DMS153 (cell line): ENCODE data around the gene ALDOC.

Source experiments
- DNase-seq: peaks from one replicate; lab custom pipeline; 2025; lab: John Stamatoyannopoulos, UW

Gene ALDOC

DNA sequence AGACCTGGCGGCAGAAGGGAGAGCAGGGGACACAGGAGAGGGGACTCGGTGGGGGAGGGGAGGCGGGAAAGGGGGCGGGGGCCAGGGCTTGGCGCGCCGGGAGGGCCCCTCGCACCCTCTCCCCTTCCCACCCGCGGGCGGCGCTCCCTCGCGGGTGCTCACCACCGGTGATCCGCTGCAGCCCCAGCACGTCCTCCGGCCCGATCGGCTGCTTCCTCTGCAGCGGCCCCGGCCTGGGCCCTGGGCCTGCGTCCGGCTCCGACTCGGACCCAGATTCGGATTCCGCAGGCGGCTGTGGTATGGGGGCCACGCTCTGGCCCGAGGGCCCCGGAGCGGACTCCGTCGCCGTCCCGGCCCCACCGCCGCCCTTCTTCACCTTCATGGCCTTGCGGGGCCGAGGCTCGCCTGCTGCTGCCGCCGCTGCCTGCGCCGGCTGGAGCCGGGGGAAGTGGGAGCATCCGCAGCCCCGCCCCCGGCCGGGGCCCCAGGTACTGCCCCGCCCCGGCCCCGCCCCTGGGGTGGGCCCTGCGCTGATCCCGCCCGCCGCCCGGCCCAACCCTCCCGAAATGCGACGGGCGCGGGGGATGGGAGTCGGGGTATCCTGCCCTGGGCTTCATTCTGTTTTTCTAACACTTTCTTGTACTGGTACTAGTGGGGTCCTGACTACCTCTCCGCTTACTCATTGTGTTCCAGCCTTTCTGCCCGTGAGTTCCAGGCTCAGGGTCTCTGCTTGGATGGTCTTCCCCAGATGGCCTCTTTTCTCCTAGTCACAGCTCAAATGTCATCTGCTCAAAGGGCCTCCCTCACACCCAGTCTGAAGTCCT, 24.3 kb downstream of the ALDOC start, which contains the start of gene UNC119:
TSS of gene UNC119 (minus strand) at position 449 of the 824 bp plus-strand sequence. CDS start at position 382, 67 bp downstream.
- peak; percentile 48 for DNase-seq

DNA sequence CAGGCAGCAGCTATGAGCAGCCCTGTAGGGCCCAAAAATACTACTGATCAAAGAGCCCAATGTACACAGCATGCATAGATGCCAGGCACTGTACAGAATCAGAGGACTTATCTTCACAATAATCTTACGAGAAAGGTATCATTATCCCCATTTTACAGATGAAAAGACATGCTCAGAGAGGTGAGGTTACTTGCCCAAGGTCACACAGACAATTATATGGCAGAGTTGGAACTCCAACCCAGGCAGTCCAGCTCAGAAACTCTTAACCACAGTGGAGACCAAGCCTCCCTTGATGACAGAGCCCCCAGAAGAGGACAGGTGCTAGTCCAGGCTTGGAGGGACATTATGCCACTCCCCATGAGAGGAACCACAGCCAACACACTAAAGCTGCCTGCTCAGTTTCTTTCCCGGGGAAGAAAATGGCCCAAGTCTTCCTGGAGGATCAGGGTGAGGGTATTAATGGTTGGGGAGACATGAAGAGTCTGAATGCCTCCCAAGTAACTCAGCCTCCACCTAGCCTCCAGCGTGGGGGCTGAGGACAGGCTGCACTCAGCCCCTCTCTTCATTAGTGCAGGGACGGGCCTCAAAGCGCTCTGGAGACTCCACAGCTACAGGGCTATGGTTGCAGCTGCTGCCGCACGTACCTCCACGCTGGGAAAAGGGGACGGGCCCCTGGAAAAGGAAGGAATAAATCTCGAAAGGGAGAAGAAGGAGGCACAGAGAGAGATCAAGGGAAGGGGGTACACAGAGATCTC, 25.1 kb downstream of the ALDOC start:
- DNase-seq: no peak

DNA sequence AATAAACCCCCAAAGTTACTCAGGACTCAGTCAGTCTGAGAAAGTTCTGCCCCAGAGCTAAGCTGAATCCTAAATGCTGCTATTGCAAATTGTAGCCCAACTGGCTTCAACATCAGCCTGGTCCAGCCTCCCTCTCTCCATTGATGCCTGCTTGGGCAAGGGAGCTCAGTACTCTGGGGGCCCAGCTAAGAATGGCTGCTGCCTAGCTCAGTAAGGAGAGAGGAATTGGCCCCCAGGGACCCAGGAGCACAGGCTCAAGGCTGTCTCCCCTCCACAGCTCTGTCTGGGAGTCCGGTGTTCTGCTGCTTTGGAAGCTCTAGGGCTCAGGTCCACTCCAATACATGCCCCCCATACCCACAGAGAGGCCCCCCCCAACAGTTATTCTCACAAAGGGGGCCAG, 25.8 kb downstream of the ALDOC start:
- no peak for DNase-seq

DNA sequence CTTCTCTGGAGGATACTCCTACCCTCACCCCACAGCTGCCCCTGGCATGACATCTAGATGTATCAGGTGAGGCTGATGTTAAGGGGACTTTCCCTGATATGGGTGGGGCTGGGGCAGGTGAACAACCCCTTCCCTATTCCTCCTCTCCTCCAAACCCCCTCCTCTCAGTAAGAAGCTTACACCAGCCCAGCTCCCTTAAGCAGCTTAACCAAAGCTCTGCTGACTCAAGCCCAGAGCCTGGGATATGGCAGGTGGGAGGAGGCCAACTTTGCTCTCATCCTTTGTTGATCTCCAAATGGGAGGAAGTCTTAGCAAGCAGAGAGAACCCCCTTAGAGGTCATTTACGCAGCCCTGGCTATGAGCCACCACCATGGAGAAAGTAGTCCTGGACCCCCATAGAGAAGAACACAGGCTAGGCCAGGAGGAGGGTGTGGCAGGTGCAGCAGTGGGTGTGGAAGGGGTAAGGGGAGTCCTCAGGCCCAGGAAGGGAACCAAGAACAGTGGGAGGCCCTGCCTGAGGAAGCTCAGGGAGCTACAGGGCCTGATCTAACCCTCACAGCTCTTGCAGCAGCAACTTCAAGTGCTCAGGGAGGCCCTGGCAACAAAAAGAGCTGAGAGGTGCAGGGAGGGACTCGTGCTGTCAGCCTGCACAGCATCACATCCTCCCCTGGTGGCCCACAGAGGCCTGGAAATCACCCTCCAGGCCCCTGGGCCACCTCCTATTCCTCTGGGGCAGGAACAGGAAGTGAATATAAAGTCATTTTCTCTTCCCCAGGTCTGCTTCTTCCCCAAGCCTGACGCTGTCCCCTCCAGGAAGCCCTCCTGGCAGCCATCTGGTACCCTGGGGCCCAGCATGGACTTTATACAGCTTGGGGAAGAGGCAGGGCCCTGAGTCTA, 27.2 kb downstream of the ALDOC start:
- DNase-seq: no peak

DNA sequence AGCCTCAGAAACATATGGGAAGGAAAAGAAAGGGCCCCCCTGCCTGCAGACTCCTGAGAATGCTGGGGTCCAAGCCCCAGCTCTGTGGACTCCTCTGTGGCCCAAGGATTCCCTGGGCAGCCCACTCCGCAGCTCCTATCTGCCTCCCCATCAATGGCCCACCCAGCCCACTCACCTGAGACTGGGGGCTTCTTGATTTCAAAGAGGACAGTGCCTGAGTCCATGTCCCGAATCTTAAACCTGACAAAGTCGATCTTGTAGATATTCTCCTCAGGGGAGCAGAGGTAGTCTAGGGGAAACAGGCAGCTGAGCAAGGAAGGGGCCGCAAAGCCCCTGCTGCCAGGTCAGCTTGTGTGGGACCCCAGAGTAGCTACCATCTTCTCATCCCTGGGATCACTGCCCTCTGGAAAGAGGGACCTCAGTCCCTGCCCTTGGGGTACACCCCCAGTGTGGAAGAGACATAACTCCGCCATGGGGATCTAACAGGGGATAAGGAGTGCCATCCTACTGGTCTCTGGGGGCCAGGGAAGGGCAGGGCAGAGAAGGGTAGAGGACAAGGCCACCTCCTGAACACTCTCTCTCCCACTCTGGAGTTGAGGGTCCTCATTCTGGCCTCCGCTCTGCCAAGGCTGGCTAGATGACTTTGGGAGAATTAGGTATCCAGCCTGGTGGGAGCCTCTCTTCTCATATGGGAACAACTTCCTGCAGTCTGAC, 28.1 kb downstream of the ALDOC start:
- DNase-seq: no peak

DNA sequence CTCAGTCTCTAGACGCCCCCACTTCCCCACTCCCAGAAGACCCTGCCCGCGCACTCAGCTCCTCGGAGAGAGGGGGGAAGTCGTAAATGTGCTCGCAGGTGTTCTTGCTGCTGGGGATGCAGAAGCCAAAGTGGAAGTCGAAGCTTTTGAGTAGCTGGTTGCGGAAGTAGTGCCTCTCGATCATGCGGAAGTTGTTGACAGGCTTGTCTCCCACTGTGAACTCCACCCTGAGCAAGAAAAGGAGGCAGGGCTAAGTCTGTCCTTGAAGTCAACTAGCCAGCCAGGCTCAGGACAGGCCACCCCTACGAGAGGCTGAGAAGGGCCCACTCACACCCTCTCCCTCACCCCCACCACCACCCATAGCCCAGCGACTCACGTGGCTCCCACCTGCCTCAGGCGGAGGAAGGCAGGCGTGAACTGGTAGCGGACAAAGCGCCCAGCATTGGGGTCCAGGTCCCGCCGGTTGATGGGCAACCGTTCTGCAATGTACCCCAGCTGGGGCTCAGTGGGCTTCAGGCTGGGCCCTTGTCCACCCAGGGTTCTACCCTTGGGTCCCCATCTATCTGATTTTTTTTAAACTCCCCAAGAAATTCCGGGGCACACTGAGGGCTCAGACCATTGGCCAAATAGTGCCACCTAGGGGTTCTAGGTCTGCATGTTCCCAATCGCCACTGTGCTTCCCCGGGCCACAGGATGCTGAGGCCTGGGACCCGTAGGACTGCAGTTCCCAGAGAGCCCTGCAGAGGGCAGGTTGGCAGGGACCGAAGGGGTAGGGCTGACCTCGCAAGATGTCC, 28.9 kb downstream of the ALDOC start:
- DNase-seq: peak; percentile 49

DNA sequence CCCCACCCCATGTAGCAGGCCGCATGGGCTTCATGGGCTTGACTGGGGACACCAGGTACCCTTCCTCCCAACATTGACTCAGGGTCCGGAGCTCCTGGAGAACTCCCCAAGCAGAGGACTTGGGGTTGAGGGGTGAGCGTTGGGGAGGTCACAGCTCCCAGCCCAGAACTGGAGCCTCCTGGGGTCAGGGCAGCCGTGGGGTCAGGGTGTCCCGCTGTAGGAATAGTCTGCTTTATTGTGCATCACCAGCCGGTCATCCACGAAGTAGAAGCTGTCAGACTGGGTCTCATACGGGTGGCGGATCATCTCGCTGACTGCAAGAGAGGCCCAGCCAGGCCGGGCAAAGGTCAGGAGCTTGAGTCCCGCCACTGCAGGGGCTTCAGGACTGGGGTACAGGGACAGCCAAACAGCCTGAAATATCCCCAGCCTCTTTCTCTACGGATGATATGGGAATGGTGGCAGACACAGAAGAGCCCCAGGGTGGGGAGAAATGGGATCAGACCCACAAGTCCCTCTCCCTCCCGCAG, 29.5 kb downstream of the ALDOC start:
- no peak for DNase-seq

DNA sequence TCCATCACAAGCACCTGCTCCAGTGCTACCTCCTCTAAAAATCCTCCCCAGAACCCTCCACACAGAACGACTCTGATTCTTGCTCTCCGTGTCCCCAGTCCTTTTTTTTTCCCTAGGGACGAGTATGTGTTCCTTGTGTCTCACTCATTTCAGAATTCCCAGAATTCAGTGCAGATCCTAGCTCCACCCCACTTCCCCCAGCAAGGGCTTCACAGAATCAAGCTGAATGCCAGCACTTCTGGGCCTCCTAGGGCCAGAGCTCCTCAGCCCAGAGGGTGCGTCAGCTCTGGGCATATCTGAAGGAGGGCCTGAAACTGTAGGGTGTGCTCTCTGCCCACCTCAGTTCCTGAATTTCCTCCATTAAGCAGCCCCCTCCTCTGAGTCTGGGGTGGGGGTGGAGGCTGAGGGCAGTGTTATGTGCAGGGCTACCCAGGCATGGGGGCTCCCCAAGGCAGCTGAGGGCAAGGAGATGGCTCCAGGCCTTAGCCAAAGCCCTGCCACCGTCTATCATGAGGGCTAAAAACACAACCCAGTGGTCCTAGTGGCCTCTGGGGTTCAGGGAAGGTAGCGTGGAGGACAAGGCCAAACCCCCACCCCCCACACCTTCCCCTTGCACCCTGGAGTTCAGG, 30.8 kb downstream of the ALDOC start:
- no peak for DNase-seq

DNA sequence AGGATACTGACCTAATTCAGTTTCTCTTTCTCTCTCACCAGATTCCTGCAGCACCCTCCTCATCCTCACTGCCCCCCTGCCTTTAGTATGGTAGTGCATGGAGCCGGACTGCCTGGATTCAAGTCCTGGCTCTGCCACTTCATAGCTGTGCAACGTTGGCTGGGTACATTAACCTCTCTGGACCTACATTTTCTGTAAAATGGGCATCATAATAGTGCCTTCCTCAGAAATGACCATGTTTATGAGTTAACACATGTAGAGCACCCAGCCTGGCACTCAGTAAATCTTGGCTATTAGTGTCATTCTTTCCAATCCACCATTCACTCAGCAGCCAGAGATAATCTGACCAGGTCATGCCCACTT, 31.6 kb downstream of the ALDOC start:
- DNase-seq: no peak

DNA sequence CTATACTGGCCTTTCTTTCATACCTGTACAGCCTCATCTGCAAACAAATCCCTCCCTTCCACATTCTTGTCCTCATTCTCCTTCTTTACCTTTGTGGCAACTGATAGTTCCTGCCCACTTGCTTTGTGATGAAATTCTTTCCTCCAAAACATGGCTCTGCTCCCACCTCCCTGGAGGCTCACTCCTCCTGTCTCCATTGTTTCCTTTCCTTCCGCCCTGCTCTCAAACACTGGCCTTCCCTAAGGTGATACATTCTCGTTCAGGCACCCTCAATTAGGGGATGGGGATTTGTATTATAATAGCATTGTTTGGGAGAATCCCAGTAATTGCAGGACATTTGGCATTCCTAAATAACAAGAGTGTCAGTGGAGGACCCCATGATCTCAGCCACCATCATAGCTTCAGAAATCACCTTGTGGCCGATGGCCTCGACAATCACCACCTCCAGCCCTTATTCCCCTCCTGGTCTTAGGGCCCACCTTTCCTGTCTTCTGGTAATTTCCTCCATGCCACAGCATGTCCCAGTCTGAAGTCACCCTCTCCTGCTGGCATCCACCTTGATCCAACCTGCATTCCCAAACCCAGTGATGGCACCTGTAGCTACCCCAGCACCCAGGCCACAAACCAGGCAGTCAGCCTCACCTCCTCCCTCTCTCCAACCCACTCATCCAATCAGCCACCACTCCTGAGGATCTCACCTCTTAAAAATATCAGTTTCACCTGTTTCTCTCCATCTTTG, 32.1 kb downstream of the ALDOC start:
- no peak for DNase-seq

DNA sequence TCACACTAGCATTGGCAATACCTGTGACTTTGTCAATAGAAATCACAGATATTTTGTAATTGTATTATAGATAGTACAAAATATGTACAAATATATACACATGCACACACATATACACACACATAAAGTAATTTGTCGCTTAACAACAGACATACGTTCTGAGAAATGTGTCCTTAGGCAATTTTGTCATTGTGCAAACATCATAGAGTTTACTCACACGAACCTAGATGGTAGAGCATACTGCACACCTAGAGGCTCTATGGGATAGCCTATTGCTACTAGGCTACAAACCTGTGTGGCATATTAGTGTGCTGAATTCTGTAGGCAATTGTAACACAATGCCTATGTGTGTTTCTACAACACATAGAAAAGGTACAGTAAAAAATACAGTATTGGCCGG, 35.3 kb downstream of the ALDOC start:
- DNase-seq: no peak

DNA sequence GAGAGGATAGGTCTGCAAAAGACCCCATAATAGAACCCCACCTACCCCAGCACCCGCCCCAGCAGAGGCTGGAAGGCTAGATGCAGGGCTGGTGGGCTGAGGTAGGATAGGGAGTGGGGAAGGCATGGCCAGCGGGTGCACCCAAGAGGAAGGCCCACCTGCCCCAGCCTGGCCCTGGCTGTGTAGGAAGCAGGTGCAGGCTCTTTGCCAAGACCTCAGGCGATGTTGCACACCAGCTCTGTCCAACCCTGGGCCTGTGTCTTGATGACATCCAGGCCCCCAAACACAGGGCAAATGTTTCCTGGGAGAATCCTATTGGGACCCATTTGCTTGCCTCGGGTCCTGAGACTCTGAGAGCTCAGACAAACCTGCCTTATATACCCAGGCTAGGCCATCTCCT, 36.5 kb downstream of the ALDOC start:
- DNase-seq: no peak

DNA sequence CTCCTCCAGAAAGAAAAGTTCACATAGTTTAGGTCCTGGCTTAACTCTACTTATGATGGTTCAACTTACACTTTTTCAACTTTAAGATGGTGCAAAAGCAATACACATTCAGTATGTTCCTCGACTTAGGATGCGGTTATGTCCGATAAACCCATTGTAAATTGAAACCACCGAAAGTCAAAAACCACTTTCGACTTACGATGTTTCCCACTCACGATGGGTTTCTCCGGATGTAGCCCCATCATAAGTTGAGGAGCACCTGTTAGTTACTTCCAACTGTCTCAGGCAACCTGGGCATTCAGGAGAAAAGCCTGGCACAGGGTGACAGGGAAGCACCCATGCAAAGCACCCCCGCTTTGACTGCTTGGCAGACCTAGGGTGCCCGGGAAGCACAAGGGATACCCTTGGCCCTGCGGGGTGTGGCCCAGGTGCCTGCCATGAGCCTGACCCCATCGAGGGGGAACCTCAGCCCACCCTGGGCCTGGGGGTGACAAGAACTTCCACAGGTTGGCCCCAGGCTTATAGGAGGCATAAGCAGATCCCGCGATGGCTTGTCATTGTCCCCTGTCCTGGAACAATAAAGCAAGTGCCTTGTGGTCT, 38.3 kb downstream of the ALDOC start:
- no peak for DNase-seq

DNA sequence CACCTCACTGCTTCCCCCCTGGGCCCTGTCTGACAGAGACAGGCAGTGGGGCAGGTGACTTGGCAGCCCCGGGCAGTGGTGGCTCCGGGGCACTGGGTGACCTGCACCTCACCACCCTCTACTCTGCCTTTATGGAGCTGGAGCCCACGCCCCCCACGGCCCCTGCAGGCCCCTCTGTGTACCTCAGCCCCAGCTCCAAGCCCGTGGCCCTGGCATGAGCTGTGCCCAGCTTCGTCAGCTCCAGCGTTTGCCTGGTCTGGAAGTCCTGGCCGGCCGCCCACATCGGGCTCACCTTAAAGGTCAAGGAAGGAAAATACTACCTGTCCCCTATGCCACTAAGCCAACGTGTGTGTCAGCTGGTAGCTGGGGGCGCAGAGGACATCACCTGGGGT, 39.5 kb downstream of the ALDOC start:
- no peak for DNase-seq

DNA sequence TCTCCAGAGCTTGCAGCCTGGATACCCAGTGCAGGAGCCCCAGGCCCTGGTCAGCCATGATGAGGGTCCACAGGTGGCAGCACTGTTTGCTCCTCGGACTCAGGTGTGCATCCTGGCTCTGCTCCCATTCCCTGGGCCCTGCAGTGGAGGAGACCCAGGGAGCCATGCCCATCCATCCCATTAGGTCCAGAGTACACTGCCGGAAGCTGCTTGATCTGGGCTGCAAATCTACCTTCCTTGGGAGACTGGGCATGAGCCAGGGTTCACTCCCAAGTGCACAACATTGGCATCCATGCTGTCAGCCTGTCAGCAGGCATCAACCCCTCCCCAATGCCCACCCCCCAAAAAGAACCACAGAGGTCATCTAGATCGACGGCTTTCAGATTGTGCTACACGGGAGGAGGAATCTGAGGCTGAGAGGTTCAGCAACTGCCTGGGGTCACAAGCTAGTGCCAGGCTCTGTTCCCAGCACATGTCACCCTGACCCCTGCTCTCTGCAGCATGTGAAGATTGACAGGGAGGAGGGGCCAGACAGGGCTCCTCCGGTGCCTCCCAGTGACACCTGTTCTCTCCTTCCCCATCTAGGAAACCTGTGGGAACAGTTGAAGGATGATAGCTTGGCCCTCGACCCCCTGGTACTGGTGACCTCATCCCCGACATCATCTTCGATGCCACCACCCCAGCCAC, 40.0 kb downstream of the ALDOC start:
- DNase-seq: no peak

DNA sequence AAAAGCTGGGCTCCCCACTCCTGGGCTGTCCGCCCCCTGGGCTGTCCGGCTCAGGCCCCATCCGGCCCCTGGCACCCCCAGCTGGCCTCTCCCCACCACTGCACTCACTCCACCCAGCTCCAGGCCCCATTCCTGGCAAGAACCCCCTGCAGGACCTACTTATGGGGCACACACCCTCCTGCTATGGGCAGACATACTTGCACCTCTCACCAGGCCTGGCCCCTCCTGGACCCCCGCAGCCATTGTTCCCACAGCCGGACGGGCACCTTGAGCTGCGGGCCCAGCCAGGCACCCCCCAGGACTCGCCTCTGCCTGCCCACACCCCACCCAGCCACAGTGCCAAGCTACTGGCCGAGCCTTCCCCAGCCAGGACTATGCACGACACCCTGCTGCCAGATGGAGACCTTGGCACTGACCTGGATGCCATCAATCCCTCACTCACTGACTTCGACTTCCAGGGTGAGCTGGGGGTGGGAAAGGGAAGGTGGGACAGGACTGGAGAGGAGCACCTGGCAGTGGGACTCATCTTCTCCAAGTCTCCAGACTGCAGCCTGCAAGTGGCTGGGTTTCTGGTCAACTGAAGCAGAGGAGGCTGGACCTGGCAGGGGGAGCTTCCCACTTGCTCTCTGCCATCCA, 41.8 kb downstream of the ALDOC start:
- DNase-seq: no peak

DNA sequence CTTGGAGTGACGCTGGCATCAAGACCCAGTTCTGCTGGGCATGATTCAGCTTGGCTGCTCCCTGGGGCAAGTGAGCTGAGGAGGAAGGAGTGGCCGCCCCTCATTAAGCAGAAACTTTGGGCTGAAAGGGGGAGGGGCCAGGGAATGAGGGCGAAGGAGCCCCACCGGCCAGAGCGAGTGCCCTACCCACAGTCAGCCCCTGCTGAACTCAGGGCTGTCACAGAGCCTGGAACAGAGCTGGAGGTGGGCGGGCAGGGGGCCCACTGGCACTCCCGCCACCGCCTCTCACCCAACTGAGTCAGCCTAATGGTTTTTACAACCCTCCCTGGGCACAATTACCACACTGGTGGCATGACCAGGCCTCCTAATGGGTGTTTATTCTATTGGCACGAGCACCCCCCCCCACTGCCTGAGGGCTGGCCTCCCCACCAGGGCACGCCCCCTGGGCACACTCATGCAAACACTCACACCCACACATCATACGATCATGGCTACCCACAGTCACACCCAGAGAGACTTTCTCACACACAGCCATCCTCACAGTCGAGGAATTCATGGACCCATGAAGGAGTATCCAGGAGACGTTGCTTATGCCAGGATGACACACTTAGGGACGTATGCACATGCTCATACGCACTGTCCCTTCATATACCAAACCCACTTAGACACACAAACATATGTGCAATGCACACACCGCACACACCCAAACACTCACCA, 43.4 kb downstream of the ALDOC start:
- no peak for DNase-seq
